NCI-H2196 treated with DMSO at 0.1 percent for 48 hours (cell line): ENCODE results near the gene TRIM39.
"Not testable (repeated sequence)": the region's sequence is repeated elsewhere in the genome, so short reads cannot be mapped to it uniquely, and the experiment has no call there.

ENCODE experiments used
- DNase-seq: peaks from one replicate; lab custom pipeline; 2025; ENCODE audit not compliant: unreplicated experiment; lab: John Stamatoyannopoulos, UW

Gene TRIM39

DNA sequence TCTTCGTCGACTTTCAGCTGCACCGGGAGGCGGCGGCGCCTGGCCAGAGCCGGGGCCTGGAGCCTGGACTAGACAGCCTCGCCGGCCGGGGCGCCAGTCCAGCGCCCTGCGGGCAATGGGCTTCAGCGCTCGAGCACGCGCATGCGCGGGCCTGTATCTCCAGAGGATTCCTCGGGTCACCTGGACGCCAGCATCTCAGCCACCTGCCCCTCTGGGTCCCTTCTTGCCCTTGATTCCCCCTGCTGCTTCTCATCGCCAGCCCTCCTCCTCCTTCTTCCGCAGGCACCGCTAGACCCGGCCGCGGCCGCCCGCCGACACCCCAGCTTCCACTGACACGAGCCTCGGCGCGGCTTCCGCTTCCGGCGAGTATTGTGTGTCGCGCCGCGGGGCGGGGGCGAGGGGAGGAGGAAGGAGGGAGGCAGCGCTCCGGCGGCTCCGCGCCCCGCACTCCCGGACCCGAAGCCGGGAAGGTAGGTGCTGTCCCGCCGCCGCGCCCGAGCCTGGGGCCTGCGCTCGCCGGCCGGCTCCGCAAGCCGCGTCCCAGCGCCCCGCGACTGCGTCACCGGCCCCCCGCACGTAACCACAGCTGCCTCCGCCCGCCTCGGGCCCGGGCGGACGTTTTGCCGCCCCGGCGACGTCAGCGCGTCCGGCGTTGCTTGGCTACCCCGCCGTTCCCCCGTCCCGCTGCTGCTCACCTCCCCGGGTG lies at the start of gene TRIM39:
Gene TRIM39, plus strand, starts transcription at position 402 of the 706 bp plus-strand sequence. CDS start 2,391 bp downstream, outside the sequence.
- peak; percentile 78 for DNase-seq

DNA sequence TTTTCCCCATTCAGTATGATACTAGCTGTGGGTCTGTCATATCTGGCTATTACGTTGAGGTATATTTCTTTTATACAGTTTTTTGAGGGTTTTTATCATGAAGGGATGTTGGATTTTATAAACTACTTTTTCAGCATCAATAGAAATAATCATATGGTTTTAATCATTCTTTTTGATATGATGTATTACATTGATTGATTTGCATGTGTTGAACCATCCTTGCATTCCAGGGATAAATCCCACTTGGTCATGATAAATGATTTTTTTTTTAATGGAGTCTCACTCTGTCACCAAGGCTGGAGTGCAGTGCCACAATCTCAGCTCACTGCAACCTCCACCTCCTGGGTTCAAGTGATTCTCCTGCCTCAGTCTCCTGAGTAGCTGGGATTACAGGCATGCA lies 45.7 kb upstream of the TRIM39 start:
- not testable (repeated sequence) for DNase-seq

DNA sequence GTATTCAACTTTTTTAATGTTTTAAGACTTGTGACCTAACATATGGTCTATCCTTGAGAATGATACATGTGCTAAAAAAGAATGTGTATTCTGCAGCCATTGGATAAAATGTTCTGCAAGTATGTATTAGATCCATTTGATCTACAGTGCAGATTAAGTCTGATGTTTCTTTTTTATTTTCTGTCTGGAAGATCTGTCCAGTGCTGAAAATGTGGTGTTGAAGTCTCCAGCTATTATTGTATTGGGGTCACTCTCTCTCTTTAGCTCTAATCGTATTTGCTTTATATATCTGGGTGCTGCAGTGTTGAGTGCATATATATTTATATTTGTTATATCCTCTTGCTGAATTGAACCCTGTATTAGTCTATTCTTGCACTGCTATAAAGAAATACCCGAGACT lies 44.2 kb upstream of the TRIM39 start:
- no peak for DNase-seq

DNA sequence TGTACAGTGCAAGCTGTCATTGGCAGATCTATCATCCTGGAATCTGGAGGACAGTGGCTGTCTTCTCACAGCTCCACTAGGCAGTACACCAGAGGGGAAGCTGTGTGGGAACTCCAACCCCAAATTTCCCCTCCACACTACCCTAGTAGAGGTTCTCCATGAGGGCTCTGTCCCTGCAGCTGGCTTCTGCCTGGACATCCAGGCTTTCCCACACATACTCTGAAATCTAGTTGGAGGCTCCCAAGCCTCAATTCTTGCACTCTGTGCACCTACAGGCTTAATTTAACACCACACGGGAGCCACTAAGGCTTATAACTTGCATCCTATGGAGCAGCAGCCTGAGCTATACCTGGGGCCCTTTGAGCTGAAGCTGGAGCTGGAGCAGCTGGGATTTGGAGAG lies 43.0 kb upstream of the TRIM39 start:
- no peak for DNase-seq

DNA sequence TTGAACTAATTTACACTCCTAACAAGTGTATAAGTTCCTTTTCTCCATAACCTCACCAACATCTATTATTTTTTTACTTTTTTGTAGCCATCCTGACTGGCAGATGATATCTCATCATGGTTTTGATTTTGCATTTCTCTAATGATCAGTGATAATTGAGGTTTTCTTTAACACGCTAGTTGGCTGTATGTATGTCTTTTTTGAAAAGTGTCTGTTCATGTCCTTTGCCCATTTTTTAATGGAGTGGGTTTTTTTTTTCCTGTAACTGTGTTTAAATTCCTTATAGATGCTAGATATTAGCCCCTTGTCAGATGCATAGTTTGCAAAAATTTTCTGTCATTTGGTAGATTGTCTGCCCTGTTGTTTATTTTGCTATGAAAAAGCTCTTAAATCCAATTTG lies 39.6 kb upstream of the TRIM39 start:
- DNase-seq = no peak

DNA sequence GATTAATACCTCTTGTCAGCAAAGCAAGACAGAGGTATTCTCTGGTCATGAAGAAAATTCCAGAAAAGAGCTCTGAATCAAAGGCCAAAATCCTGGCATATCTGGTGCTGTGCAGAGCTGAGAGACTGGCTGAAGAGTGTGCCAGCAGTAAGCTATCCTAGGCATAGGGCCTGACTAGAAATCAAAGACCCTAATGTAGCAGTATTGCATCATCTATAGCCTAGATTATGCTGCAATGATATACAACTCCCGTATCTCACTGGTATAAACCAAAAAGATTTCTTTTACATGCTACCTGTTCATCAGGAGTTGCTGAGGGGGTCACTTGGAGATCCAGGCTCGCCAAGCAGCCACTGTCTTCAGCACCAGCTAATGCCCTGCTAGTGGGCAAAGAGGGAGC lies 30.9 kb upstream of the TRIM39 start:
- no peak for DNase-seq

DNA sequence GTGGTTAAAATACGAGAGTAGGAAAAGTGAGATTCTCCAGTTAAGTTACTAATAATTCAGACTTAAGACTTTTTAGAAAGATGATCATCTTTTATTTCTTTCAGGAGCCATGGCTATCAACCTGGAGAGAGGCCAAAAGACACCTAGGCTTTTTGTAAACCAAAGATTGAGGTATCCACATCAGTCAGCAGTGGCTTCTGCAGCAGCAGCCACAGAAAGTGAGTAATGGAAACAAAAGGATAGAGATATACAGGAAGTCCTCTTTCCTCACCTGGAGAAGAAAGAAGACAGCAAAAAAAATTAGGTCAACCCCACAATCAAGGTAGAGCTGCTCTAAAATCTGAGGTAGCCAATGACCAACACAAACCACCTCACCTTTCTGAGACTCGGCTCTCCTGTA lies 22.7 kb upstream of the TRIM39 start:
- no peak for DNase-seq

DNA sequence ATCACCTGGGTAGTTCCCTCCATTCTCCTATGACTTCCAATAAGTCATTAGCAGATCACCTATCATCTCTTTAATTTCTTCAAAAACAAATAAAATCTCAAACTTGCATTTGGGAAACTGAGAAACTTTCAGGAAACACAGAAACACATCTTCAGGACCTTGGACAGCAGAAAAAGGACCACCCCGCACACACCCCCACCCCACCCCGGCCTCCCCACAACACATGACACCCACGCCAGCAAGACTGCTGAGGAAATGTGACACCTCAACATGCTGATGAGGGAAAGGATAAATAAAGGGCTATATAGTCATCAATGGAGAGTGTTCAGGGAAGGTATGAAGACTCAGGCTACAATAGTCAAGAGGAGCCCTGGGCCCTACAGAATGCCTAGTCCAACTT lies 15.6 kb upstream of the TRIM39 start:
- DNase-seq = no peak

DNA sequence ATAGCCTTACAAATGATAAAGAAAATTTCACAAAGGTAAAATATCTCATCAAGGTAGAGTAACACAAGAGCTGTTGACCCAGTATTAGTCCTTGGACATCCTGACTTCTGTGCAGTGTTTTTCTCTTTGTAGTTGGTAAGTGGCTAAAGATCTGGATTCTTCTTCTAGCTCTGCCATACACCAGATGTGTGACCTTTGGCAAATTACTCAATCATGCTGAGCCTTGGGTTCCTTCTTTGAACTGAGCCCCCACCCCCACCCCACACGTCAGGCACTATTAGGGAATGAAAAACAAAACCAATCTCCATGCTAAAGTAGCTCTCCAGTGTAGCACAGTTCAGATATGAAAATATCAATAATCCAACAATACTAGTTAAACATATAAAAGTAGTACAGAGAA lies 15.1 kb upstream of the TRIM39 start:
- DNase-seq = no peak

DNA sequence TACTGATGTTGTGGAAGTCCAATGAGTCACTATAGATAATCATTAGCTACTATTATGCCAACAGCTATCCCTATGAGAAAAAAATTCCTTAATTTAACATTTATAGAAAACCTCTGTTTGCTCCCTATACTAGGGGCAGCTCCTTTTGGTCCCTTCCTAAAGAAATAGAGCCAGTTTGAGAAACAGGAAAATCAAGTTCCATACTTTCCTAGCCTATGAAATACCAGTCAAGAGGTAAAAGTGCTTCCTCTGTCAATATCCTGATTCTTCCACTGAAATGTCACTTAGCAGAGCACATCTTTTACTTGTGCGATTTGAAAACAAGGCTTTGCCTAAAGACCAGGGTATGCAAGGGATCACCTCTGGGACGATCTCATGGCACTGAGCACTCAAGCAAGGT lies 14.5 kb upstream of the TRIM39 start:
- no peak for DNase-seq

DNA sequence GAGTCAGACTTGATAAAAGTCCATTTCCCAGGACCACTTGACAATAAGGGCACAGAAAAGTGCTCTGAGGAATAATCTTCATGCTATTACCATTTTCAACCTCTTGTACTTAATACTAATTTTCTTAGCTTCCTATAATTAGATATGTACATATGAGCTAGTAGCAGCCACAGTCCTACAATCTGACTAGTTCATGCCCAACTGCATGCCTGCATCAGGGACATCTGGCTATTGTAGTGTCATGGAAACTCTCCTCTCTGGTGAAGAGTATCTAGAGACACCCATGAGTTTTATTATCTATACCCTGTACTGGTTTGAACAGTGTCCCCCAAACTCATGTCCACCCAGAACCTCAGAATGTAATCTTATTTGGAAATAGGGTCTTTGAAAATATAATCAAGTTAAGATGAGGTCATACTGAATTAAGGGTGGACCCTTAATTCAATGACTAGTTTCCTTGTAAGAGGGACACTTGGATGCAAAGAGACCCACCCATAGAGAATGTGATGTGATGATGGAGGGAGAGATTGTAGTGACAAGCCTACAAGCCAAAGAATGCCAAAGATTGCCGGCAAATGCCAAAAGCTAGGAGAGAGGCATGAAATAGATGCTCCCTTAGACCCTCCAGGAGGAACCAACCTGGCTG lies 13.9 kb upstream of the TRIM39 start:
- no peak for DNase-seq

DNA sequence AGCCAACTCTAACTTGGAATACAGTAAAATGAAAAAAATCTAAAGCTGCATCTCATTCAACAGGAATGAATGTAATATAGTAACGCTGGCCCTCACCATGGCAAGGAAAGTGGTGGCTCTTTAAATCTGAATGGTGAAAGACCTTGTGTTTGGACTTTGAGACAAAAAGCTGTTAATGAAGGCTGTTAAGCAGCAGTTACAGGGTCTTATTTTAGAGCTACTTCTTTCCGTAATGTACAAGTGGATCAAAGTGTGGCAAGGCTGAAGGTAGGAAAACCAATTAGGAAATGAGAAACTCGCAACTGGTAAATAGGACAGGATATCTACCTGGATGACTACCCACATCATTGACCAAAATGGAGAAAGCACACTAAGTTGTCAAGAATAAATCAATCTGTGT lies 11.6 kb upstream of the TRIM39 start:
- DNase-seq = no peak

DNA sequence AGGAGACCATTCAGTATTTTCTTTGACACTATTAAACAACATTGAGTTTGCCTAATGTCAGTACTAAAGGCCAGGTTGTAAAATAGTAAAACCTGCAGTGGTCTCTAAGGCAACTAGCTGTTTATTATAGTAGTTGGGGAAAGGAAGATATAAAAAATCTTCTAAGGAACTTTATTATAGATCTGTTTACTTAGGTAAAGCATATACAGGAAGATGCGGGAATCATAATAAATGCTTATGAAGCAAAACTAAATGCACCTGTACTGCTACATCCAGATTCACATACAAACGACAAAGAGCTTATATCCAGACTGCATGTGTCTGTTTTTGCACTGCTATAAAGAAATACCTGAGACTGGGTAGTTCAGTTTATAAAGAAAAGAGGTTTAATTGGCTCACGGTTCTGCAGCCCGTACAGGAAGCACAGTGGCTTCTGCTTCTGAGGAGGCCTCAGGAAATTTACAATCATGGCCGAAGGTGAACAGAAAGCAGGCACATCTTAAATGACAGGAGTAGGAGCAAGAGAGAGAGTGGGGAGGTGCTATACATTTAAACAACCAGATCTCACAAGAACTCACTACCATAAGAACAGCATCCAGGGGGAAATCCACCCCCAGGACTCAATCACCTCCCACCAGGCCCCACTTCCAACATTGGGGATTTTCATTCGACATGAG lies 8.7 kb upstream of the TRIM39 start:
- DNase-seq = no peak

DNA sequence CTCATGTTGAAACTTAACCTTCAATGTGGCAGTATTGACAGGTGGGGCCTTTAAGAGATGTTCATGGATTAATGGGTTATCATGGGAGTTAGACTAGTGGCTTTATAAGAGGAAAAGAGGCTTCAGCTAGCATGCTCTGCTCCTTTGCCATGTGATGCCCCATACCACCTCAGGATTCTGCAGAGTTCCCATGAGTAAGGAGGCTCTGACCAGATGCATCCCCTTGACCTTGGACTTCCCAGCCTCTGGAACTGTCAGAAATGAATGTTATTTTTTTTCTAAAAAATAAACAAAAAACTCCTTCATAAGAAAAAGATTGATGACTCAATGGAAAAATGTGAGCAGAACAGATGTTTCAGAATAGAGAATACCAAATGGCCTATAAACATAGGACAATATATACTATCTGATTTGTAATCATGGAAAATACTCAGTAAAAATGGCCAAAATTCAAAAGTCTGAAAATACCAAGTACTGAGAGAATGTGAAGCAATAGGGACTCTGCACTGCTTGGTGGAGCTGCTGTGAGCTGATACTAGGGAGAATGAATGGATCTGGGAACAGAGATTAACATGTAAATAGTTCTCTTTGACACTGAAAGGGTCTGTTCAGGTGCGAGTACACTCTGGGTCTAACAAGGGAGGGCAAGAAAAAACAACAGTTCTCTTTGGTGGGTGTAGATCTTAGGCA lies 7.4 kb upstream of the TRIM39 start:
- DNase-seq = no peak

DNA sequence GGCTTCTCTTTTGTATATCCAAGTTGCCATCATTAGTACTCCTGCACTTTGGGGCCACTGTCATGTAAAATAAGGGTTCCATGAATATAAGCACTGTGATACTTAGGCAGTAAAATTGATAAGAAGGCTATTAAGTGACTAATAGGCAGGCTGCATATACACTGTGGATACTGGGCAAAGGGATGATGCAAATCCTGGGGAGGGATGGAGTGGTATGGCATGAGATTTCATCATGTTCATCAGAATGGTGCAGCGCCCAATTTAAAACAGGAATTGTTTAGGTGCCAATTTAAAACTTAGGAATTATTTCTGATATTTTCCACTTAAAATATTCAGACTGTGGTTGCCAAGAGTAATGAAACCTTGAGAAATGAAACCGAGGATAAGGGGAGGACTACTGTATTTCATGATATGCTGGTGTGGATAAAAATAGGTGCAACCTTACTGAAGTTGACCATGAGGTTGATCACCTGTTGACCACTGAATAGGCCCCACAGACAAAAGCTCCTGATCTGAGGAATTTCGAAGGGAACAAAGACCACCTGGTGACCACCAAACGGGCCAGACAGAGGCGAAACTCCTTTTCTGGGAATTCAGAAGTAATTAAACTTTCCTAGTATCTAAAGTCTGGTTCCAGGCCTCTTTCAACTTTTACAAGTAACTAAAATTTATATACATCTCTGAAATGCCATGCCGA lies 4.9 kb upstream of the TRIM39 start:
- DNase-seq = no peak

DNA sequence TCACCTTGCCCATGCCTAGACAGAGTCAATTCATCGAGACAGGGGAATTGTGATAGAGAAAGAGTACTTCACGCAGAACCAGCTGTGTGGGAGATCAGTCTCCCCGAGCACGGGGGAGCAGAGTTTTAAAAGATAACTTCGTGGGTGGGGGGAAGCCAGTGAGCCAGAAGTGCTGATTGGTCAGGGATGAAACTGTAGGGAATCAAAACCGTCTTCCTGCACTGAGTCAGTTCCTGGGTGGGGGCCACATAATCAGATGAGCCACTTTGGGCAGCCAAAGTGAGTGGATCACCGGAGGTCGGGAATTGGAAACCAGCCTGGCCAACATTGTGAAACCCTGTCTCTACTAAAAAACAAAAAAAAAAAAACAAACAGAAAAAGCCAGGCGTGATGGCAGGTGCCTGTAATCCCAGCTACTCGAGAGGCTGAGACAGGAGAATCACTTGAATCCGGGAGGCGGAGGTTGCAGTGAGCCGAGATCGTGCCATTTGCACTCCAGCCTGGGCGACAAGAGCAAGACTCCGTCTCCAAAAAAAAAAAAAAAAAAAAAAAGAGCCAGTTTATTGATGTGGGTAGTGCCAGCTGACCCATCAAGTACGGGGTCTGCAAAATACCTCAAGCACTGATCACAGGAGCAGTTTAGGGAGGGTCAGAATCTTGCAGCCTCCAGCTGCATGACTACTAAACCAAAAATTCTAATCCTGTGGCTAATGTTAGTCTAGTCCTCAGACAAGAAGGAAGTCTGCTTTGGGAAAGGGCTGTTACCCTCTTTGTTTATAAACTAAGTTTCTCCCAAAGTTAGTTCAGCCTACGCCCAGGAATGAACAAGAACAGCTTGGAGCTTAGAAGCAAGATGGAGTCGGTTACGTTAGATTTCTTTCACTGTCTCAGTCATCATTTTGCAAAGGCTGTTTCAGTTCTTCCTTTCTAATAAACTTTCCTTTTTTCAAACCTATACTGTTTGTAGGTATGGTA lies 3.9 kb upstream of the TRIM39 start:
- no peak for DNase-seq

DNA sequence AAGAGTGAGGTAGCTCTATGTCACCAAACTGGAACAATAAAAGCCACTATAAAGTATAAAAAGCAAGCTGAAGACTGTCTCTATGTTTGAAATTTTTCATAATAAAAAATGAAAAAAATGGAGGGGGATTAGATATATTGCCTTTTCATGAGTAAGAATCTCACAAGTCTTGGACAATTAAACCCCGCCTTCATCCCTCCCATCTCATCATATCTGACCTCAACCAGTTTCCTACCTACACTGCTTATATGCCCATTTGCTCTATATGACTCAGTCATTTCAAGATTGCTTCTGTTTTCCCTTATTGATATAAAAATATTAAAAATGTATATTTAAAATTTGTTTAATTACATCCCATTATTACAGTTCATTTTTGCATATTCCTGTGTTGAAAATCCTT lies 2.9 kb upstream of the TRIM39 start:
- DNase-seq = no peak

DNA sequence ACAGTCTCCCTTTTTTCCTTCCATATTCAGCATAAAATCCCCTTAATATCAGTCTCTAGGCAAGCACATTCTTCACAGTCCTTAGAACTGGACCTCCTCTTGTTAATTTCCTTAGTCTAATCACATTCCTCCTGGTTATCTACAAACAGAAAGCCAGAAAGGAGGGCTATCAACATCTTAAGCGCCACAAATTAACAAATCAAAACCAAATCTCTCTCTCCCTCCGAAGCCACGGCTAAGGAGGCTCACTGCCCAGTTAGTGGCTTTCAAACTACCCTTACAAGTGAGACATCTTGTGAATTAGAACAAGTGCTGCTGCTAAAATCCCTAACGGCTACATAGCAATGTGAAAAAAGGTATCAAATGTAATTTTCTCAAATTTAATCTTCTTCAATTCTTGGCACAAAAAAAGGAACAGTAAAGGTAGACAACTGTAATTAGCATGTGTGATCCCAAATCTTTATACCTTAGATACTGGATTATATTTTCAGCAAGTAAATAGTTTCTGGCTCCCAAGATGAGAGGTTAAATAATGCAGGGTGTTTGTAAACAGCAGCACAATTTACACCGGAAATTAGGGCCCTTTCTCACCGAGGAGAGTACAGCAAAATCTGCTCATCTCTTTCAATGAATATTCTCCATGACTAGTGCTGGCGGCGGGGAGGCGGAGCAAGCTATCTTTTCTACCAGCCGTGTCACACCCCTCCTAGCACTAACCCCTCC lies 1.4 kb upstream of the TRIM39 start:
- peak; percentile 31 for DNase-seq

DNA sequence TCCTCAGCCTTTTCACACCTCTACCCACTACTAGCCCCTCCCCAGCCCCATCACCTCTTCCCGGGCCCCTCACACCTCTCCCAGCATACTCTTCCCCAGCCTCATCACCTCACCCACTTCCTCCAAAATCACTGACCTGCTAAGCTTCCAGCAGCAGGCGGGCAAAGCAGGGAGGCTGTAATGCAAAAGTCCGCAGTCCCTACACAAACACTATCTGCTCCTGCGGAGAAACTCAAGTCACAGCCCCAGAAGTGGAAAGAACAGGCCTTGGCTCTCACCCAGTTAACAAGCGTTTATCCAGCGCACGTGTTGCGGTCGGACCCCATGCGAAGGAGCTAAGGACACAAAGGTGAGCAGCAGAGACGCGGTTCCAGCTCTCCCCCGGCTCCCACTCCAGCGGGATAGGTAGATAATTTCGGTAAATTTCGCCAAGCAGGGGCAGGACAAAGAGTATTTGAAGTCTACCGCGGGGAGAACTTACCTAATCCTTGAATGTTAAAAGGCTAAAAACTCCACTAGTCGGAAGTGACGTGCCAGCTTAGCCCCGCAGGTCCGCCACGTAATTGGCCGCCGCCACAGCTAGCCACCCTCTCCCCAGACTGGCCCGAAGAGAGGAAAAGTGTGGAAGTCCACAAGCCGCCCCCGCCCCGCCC lies 728 bp upstream of the TRIM39 start:
- peak; percentile 77 for DNase-seq
